Heart left ventricle (tissue), 13 donors: Measurements from ENCODE around the gene MED29.

Experiments used
- CTCF ChIP-seq, 12 donors: fragments of 200-600 bp; sonication (generic) in 4 of 12; IDR thresholded peaks; one replicate each; pipeline versions ENCODE4 v1.5.0 to v1.8.0; 2018 to 2022; ENCODE audit warnings: antibody characterized with exemption in 12 of 12, mild to moderate bottlenecking in 5 of 12
- POLR2A ChIP-seq, 2 donors: fragments of 450-650 bp; IDR thresholded peaks; one replicate each; pipeline ENCODE4 v1.6.1; 2017; ENCODE audit warnings: antibody characterized with exemption in 2 of 2, mild to moderate bottlenecking in 2 of 2, moderate library complexity in 2 of 2
- donor health status: ischemic (EF 13 %, LVEDD 7.1; RV severe dilation, severe dysfunction).
- donor health status: DM: no; HTN: yes; CAD: no.
- donor health status: DM: no; HTN: no; CAD: no.
- donor health status: ischemic (EF 25% LVEDD 6.9; RV normal size, moderate dysfunction).
- donor health status: ischemic (EF 25% LVEDD 5.7; RV mildly dilated, moderate dysfunction).
- donor health status: ischemic (EF 35%, LVEDD 5.7; RV mildly dilated, moderate dysfunction).
- donor health status: nonischemic (EF 11% LVEDD 7.7; RV severe dilation, severe dysfunction).
- donor health status: DM: yes; HTN: yes; CAD: no.
- donor health status: PGD.
- donor health status: ischemic (EF 29% LVEDD 5.4; RV normal size, mild dysfunction).
- donor health status: nonischemic (EF 23%, LVEDD 6.1; RV moderate dilation, normal function).

- TF ChIP-seq CTCF (IDR thresholded peaks at IDR 0.05) = no peak
- TF ChIP-seq POLR2A (IDR thresholded peaks at IDR 0.05) = no peak
These were observed 32.2 kb upstream of the MED29 start for GRCh38 chr19:39359026-39359425.
